DOHH2 (cell line): Measurements from ENCODE around the gene ATP12A.

Experiments
- EZH2phosphoT487 ChIP-seq: fragments of 200-600 bp; sonication (generic); IDR thresholded peaks from 2 replicates; pipeline ENCODE4 v1.6.1; 2017; ENCODE audit warnings: borderline replicate concordance, mild to moderate bottlenecking, antibody characterized with exemption, low read length, moderate library complexity, mixed read lengths
- TF ChIP-seq, protein P1 (sequence below): fragments of 200-600 bp; sonication (generic); IDR thresholded peaks from one replicate; pipeline ENCODE4 v1.5.1; 2014; ENCODE audit warnings: antibody characterized with exemption, mild to moderate bottlenecking, low read depth, low read length; ENCODE audit not compliant: poor library complexity, severe bottlenecking

DNA sequence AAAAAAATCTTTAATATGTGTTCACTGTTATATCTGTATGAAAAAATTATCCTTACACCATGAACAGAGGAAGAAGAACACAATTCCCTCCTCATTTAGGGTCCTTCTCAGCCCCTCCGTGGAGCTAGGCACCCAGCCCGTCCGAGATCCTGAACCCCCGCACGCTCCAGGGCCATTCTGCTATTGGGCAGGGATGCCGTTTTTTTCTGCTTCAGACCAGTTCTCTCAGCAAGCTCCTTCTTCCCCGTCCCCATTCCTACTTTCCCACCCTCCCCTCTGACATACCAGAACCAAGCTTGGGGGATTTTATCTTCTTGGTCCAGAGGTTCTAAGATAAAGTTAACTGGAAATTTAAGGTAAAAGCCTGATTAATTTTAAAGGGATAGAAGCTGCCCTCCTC lies 36.2 kb downstream of the ATP12A start:
- TF ChIP-seq, protein P1, sequence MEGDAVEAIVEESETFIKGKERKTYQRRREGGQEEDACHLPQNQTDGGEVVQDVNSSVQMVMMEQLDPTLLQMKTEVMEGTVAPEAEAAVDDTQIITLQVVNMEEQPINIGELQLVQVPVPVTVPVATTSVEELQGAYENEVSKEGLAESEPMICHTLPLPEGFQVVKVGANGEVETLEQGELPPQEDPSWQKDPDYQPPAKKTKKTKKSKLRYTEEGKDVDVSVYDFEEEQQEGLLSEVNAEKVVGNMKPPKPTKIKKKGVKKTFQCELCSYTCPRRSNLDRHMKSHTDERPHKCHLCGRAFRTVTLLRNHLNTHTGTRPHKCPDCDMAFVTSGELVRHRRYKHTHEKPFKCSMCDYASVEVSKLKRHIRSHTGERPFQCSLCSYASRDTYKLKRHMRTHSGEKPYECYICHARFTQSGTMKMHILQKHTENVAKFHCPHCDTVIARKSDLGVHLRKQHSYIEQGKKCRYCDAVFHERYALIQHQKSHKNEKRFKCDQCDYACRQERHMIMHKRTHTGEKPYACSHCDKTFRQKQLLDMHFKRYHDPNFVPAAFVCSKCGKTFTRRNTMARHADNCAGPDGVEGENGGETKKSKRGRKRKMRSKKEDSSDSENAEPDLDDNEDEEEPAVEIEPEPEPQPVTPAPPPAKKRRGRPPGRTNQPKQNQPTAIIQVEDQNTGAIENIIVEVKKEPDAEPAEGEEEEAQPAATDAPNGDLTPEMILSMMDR, result no peak
- TF ChIP-seq EZH2phosphoT487, result no peak
